Measurements from ENCODE around the gene QPCTL.
A peak's percentile ranks its signal among the peaks of the same experiment; 100 is the strongest.

QPCTL gene

DNA sequence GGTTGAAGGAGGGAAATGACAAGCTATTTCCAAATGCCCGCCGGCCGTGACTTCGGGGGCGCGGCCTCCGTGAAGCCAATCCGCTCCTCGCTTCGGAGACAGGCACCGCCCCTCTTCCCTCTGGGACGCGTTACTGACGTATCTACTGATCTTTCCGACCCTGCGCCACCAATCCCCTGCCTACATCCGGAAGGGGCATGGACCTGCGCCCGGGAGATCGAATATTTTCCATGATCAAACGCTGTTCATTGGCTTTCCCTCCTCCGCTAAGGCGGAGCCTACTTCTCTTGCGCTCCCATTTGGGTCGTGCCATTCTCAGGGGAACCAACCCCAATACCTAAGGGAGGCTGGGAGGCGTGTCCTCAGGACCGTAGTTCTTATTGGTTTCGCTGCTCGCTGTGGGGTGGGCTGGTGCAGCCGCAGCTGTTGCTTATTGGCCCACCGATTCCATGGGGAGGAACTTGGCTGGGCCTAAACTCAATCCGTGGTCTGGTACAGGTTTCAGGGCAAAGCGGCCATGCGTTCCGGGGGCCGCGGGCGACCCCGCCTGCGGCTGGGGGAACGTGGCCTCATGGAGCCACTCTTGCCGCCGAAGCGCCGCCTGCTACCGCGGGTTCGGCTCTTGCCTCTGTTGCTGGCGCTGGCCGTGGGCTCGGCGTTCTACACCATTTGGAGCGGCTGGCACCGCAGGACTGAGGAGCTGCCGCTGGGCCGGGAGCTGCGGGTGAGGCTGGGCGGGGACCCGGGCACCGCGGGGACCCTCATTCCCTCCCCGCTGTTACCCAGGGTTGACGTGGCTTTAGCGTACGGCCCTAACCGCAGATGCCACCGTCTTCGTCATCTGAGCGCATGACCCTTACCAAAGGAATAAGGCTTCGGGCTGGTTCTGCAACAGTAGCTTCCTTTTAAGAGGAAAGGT, at the start of gene QPCTL:
TSS of gene QPCTL (plus strand) at position 480 of the 919 bp plus-strand sequence. CDS start at position 518, 38 bp downstream.
- DNase-seq = peak; percentile 94

DNA sequence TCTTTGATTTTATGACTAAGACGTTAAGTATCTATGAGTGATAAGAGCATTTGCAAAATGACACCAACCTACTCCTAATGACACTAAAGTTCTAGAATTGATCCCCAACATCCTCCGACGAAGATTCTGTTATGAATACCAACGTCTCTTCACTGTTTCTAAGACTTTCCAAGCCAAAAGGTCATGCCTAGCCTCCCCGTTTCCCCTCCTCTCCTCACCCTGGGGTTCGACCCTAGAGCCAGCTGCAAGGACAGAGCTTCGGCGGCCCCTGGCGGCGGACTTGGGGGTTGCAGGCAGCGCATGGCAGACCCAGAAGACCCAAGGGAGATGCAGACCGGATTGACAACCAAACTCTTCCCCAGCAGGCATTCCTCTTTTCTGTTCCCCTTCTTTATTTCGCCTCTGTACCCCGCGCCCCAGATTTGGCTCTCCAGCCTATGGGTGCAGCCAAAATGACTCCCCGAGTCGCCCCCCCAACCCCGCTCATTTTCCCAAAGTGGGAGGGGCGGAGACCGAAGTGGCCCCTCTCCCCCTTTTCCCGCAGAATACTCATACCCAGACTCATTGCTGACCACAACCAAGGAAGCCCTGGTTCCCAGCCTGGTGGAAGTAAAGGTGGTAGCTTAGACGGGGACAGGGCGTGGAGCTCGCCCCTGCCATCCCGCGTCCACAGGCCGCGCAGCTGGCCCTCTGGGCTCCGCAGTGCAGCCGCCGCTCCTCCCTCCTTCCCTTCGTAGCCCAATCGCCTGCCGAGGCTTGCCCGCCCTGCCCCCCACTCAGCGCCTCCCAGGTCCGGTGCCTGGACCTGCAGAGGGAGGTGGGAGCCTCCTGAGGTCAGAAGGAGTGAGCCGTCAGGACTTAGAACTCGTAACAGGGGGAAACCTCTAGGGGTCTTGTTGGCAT, 49.2 kb upstream of the QPCTL start:
- peak; percentile 90 for DNase-seq

DNA sequence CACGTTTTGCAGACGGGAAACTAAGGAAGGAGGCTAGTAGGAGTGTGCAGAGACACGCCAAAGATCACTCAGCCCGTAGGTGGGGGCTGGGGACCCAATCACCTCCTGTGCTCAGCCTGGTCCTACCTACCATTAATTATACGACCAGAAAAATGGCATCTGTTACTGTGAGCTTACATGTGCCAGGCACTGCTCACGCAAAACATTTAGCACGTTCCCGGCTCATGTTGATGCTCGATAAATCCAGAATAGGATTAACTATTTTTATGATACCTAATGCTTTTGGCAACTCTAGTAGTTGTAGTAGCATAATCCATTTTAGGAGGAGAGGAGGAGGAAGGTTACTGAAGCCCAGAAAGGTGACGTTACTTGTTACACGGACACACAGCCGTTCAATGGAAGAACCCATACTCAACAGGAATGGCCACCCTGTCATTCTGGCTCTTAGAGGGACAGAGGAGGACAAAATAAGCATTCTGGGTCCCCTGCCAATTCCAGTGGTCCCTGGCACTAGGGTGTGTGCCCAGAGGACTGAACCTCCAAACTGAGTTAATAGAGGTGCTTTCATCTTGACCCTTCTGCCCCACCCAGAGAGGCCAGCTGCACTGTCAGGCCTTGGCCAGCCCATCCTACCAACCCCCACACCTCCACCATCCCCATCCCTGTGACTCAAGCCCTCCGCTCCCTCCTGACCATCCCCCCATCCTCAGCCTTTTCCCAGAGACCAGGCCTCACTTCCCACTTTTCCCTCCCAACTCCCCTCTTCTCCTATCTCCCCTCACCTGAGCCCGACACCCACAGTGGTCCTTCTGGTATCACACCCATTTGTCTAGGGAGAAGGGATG, 48.3 kb upstream of the QPCTL start:
- DNase-seq = no peak

DNA sequence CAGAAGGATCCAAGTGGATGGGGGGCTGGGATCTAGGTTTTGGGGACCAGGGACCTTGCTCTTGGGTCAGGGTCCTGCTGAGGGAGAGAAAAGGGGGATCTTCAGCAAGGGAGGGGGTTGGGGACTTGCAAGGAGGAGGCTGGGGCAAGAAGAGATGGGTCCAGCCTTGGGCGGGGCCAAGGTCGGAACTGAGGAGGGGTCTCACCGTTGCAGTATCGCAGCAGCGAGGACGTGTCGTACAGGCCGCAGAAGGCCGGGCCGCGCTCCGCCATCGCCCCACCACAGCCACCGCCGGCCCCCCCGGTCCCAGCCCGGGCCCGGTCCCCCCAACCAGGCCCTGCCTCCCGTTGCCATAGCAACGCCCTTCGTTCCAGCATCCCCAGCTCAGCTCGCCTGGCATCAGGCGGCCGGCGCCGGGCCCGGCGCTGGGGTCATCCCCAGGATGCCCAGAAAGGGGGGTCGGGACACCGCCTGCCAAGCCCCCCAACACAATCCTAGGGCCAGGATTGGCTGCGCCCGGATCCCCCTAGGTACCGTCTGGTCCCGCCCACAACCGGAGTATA, 47.3 kb upstream of the QPCTL start:
- no peak for DNase-seq

DNA sequence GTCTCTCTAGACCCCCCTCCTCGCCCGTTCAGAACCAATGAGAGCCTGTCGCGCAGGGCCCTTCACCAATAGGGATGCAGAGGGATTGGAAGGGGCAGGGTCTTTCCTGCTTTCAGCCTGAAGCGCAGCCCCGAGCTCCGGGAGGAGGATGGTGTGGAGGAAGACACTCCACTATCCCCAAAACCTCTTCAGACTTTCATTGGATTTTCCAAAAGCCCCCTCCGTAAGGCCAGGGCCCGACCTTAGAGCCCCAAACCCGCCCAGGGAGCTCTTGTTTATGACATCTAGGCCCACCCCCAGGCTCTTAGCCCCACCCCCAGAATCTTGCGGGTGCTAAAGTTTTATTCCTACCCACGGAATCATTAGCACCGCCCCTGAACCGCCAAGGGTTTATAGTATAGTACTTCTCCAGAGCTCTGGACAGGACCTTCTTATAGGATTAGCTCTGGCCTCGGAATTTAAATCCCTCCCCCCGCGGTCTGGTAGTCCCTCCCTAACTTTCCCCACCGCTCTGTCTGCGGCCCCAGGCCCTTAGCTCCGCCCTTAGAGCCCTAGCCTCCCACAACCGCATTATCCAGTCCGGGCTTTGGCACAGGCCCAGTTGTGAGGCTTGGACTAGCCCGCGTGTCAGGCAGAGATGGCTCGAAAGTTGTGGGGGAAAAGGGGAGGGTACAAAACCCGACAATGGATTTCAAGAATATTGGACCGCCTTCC, 46.7 kb upstream of the QPCTL start:
- DNase-seq = peak; percentile 61

DNA sequence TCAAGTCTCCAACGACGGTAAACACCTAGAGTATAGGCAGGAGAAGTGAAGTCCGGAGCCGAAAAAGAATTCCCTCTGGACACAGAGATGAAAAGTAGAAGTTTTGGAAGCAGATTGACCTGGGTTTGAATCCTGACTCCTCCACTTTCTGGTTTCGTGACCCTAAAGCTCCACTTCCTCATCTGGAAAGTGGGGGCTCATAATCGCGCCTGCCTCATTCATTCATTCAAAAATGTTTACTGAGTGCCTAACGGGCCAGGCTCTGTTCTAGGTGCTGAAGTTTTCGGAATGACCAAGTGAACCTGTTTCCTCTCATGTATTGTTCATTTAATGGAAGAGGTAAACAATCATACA, 46.1 kb upstream of the QPCTL start:
- DNase-seq = no peak

DNA sequence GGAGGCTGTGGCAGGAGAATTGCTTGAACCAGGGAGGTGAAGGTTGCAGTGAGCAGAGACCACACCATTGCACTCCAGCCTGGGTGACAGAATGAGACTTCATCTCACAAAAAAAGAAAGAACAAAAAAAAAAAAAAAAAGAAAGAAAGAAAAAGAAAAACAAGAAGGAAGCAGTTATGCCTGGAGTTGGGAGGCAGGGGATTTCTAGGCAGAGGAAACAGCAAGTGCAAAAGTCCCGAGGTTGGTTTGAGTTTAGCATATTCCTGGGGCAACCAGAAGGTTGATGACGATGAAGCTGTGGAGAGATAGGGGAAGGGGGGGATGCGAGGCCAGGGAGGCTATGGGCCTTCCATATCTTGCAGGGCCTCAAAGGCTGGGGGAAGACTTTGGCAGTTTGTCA, 41.7 kb upstream of the QPCTL start:
- no peak for DNase-seq

DNA sequence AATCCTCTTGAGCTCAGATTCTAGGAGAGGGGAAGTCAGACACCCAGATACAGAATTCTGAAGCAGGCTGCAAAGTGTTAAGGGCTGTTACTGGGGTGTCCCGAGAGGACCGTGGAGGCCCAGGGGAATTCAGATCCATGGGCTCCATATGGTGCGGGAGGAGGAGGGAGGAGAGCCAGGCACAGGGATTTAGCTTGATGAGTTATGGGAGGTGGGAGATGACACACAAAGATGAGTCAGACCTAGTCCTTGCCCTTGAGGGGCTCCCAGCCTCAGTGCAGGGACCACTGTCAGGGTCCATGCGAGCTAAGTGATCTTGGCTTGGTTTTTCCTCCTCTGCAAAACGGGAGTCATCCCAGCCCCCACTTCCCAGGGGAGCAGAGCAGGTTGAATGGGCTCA, 38.8 kb upstream of the QPCTL start:
- DNase-seq = no peak

DNA sequence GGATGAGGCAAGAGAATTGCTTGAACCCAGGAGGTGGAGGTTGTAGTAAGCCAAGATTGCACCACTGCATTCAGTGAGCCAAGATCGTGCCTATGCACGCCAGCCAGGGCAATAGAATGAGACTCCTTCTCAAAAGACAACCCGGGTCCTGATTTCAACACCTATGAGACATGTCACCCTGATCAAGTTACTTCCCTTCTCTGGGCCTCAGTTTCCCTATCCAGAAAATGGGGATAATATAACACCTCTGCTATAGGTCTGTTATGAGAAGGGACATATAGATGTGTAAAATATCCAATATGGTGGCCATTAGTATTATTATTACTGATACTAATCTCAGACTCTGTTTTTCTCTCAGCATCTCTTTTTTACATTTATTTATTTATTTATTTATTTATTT, 37.4 kb upstream of the QPCTL start:
- DNase-seq = no peak

DNA sequence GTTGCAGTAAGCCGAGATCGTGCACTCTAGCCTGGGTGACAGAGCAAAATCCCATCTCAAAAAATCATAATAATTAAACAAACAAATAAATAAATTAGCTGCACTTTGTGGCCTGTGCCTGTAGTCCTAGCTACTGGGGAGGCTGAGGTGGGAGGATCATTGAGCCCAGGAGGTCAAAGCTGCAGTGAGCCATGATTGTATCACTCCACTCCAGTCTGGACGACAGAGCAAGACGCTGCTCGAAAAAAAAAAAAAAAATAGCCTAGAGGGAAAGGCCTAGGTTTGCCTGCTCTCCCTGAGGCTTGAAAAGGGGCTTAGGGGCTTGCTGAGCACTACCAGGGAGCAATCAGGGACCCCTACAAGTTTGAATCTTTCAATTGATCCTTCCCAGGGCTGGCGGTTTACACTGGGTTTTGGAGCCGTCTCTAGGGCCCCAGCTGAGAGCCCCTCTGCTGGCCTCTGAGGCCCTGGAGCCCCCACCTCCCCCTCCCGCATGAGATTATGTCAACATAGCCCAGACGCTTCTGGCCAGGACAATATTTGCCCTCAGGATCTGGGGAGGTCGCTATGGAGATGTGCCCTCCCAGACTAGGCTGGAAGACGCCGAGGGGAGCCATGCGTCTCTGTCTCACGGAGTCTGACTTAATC, 34.8 kb upstream of the QPCTL start:
- DNase-seq = no peak

DNA sequence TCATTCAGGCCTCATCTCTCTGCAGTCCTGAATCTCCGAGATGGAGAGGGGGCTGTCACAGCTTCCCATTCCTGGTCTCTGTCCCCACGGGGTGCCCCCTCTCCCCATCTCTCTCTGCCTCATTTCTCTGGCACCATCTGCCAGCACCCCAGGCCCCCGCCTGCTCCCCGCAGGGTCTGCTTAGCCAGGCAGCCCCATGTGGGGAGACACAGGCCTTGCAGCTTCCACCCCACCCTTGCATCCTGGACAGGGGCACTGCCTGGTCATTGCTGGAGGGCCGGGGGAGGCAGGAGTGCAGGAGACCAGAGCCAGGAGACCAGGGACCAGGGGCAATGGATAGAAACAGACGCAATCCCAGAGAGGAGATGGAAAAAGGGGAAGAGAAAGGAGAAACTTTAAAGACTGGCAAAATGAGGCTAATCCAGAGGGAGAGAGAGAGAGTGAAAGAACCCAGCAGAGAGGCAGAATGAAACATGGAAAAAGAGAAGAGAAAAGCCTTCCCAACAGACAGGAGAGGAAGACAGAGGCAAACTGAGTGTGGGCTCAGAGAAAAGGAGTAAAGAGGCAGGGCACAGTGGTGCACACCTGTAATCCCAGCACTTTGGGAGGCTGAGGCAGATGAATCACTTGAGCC, 33.3 kb upstream of the QPCTL start:
- no peak for DNase-seq

DNA sequence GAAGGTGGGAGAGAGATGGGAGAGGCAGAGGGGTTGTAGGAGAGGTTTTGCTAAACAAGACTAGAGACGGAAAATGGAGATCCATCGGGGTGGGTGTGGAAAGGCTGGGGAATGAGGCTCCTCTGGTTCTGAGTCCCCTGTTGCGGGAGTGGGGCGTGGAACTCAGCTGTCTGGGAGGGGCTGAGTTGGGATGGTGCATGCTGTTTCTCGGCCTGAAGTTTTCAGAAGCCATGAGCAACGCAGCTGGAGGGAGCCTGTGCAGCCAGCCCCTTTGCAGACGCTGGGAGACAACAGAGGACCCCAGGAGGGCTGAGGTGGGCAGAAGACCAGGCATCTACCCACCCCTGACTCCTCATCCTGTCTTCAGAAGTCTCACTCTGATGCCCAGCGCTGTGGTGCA, 31.8 kb upstream of the QPCTL start:
- no peak for DNase-seq

DNA sequence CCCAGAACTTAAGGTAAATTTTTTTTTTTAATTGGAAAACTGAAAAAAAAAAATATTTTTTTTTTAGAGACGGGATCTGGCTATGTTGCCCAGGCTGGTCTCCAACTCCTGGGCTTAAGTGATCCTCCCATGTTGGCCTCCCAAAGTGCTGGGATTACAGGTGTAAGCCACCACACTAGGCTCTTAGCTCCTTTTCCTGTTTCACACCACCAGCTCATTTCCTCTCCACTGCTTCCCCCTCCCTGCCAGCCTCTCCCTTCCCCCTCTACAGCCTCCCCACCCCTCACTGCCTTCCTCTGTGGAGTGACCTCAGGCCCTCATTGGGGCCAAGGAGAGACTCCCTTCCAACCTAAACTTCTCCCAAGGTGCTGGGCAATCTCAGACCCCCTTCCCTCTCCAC, 28.7 kb upstream of the QPCTL start:
- DNase-seq = no peak

DNA sequence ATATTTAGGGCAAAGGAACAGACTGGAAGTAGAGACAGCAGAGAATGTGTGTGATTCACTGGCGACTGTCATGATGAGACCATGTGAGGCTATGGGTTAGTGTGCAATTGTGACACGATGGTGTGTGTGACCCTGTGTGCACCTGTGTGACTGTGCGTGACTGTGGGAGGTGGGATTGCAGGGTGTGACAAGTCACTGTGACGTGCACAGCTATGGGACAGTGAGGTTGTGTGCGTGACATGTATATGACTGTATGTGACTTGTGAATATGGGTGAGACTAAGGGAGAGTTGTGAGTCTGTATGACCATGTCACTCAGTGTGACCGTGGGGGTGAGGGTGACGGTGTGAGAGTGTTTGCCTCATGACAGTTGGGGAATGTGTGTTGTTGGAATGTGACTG, 27.9 kb upstream of the QPCTL start:
- no peak for DNase-seq

DNA sequence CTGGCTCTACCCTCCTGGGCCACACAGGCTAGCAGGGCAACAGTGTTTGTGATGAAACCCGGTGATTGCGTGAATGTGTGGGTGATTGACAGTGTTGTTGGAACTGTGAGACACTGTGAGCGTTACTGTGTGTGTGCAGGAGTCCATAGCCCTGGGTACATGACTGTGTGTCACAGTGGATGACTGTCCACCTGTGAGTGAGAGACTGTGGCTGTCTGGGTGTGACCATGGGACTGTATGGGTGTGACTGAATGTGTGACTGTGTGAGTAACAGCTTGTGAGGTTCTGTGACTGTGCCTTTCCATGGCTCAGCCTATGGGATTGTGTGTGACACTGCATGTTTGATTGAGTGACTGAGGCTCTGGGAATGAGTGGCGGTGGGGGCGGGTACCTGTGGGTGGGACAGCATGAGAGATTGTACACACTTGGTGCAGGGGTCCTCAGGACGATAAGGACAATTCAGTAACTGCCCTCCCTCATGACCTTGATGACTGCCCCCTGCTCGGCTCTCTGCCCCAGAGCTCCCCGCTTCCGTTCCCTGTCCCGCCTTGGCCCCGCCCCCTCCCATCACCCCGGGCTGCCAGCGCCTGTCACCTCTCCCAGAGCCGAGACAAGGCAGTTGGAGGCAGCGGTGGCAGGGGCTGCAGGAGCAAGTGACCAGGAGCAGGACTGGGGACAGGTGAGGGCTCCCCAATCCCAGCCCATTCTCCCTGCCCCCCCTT, 24.7 kb upstream of the QPCTL start, which contains the start of gene GIPR:
TSS of gene GIPR (plus strand) at position 602 of the 722 bp plus-strand sequence. CDS start 1,300 bp downstream, outside the sequence.
- peak; percentile 46 for DNase-seq

DNA sequence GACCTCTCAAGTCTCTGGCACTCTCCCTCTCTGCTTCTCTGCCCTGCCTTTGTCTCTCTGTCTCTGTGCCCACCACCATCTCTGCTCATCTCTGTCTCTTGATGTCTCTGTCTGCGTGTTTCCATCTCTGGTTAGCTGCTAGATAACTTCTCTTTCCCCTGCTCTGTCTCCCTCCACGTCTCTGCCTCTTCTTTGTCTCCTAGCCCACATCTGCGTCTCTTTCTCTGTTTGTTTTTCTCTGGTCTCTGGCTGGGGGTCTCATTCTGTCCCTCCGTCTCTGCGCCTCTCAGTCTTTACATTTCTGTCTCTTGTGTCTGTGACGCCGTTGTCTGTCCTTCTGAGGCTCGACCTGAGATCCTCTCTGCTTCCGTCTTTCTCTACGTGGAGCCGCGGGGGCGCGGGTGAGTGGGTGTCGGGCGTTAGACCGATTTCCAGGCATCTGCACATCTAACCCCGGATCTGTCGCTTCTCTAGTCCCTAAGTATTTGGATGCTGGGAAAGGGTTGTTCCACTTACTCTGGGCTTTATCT, 24.1 kb upstream of the QPCTL start:
- peak; percentile 47 for DNase-seq

DNA sequence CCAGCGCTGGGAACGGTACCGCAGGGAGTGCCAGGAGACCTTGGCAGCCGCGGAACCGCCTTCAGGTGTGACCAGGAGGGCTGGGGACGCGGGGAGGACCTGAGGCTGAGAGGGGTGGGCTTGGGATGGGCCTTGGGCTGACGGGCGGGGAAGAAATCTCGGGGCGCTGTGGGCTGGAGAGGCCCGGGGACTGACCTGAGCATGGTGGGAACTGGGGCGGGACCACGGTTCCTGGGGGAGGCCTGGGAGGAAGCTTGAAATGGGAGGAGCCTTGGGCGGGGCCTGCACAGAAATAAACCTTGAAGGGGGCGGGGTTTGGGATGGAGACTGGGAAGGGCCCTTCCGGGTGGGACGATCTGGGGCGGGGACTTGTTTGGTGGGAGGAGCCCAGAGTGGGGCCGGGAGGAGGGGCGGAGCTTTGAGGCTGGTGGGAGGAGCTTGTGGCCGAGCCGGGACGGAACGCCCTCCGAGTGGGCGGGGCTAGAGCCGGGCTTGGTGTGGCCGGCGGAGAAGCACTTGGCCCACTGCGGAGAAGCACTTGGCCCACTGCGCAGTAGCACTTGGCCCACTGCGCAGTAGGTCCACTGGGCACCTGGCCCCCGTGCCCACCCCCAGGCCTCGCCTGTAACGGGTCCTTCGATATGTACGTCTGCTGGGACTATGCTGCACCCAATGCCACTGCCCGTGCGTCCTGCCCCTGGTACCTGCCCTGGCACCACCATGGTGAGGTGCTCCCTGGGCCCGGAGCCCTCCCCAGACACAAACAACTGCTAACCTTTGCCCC, 21.6 kb upstream of the QPCTL start:
- DNase-seq = no peak

DNA sequence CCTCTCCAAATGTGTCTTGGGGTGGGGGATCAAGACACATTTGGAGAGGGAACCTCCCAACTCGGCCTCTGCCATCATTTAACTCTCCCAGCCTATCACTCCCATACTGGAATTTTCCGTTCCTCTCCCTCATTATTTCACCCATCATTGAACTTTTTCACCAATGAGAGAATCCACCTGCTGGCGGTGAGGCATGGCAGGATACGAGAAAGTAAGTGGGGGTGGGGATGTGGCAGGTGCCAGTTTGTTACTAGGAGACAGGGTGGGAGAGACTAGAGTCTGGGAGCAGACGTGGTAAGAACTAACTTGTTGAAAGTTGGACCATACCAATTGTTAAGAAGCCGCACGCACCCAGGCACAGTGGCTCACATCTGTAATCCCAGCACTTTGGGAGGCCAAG, 17.5 kb upstream of the QPCTL start:
- no peak for DNase-seq

DNA sequence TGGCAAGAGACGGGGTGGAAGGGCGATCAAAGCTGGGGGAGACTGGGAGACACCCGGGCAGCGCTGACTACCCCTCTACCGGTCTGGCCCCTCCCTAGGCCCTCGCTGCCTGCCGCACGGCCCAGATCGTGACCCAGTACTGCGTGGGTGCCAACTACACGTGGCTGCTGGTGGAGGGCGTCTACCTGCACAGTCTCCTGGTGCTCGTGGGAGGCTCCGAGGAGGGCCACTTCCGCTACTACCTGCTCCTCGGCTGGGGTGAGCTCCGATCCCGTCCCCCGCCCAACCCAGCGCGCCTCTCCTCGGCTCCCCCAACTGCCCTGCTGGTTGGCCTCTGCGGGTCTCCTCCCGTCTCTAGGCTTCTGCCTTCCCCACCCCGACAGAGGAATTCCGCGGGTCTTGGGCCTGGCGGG, 15.6 kb upstream of the QPCTL start:
- DNase-seq = peak; percentile 73
